Sigmoid colon (tissue), 3 donors: Measurements from ENCODE around the gene CNGB1.
"Not testable (repeated sequence)": the region's sequence is repeated elsewhere in the genome, so short reads cannot be mapped to it uniquely, and the experiment has no call there.

Experiments
- POLR2A ChIP-seq, 2 donors: fragments of 450-650 bp; IDR thresholded peaks; one replicate each; pipeline ENCODE4 v1.6.1; 2016; ENCODE audit warnings: antibody characterized with exemption in 2 of 2, mild to moderate bottlenecking in 2 of 2, moderate library complexity in 2 of 2
- TF ChIP-seq, protein P1 (sequence below), 4 experiments: fragments of 450-650 bp in 3 of 4; fragments of 200-600 bp in 1 of 4; IDR thresholded peaks; one replicate each; pipeline ENCODE4 v1.5.1; 2016 to 2019; ENCODE audit warnings: antibody characterized with exemption in 4 of 4, mild to moderate bottlenecking in 3 of 4, moderate library complexity in 2 of 4

DNA sequence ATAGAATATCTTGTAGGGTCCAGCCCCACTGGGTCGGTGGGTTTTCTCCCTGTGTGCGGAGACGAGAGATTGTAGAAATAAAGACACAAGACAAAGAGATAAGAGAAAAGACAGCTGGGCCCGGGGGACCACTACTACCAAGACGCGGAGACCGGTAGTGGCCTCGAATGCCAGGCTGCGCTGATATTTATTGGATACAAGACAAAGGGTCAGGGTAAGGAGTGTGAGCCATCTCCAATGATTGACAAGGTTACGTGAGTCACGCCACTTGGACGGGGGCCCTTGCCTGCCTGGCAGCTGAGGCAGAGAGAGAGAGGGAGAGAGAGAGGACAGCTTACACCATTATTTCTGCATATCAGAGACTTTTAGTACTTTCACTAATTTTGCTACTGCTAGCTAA is 33.8 kb upstream of the CNGB1 start:
- not testable (repeated sequence) for TF ChIP-seq POLR2A (IDR thresholded peaks at IDR 0.05)
- TF ChIP-seq, protein P1, sequence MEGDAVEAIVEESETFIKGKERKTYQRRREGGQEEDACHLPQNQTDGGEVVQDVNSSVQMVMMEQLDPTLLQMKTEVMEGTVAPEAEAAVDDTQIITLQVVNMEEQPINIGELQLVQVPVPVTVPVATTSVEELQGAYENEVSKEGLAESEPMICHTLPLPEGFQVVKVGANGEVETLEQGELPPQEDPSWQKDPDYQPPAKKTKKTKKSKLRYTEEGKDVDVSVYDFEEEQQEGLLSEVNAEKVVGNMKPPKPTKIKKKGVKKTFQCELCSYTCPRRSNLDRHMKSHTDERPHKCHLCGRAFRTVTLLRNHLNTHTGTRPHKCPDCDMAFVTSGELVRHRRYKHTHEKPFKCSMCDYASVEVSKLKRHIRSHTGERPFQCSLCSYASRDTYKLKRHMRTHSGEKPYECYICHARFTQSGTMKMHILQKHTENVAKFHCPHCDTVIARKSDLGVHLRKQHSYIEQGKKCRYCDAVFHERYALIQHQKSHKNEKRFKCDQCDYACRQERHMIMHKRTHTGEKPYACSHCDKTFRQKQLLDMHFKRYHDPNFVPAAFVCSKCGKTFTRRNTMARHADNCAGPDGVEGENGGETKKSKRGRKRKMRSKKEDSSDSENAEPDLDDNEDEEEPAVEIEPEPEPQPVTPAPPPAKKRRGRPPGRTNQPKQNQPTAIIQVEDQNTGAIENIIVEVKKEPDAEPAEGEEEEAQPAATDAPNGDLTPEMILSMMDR (IDR thresholded peaks at IDR 0.05) = not testable (repeated sequence)
